Esophagus muscularis mucosa (tissue), 3 donors: Measurements from ENCODE around the gene SAMD14.

Experiments
- POLR2AphosphoS5 ChIP-seq, 2 donors: sonication (generic); formaldehyde crosslinking; IDR thresholded peaks; one replicate each; pipeline ENCODE4 v1.6.1; 2017; ENCODE audit warnings: antibody characterized with exemption in 2 of 2
- TF ChIP-seq, protein P1 (sequence below), 3 experiments: fragments of 200-600 bp in 2 of 3; fragments of 450-650 bp in 1 of 3; sonication (generic) in 2 of 3; IDR thresholded peaks; one replicate each; pipeline ENCODE4 v1.5.1; 2017 to 2019; ENCODE audit warnings: antibody characterized with exemption in 3 of 3, mild to moderate bottlenecking in 2 of 3, moderate library complexity in 1 of 3

DNA sequence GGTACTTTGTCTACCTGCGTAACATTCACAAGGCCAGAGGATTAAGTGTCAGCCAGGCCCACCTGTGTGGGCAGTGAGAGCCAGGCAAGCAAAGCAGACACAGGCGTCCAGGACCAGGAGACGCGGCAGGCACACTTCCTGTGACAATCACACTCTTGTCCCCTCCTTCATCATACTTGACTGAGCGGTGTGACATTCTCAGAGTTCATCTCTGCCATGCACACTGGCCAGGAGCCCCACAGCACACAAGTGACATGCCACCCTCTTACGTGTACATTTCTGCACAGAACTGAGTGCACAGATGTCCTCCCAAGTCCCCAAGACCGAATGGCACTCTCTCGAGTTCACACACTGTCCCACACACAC is 11.8 kb upstream of the SAMD14 start:
- TF ChIP-seq, protein P1, sequence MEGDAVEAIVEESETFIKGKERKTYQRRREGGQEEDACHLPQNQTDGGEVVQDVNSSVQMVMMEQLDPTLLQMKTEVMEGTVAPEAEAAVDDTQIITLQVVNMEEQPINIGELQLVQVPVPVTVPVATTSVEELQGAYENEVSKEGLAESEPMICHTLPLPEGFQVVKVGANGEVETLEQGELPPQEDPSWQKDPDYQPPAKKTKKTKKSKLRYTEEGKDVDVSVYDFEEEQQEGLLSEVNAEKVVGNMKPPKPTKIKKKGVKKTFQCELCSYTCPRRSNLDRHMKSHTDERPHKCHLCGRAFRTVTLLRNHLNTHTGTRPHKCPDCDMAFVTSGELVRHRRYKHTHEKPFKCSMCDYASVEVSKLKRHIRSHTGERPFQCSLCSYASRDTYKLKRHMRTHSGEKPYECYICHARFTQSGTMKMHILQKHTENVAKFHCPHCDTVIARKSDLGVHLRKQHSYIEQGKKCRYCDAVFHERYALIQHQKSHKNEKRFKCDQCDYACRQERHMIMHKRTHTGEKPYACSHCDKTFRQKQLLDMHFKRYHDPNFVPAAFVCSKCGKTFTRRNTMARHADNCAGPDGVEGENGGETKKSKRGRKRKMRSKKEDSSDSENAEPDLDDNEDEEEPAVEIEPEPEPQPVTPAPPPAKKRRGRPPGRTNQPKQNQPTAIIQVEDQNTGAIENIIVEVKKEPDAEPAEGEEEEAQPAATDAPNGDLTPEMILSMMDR (IDR thresholded peaks at IDR 0.05), result no peak
- TF ChIP-seq POLR2AphosphoS5 (IDR thresholded peaks at IDR 0.05), result no peak
